WTC11 (cell line): ENCODE results near the gene KRTAP5-4. TPM values are rescaled to one million over a fixed set of nuclear protein-coding genes. Genes with fewer than 3 reads are reported as not detected.
"Not testable (repeated sequence)": the region's sequence is repeated elsewhere in the genome, so short reads cannot be mapped to it uniquely, and the experiment has no call there.

ENCODE experiments used
- ATAC-seq: fragments of 200-7000 bp; cut with Tn5 transposase; 2 replicates; pipeline ENCODE4 v1.10.0; 2021; ENCODE audit warnings: mild to moderate bottlenecking, moderate library complexity
- CTCF ChIA-PET: fragments of 300-600 bp; sonication (Branson Sonifier 250); formaldehyde crosslinking; loops from one replicate; lab custom pipeline; 2021; ENCODE audit warnings: antibody characterized with exemption; lab: Charles Lee
- POLR2A ChIA-PET: fragments of 350-600 bp; sonication (Branson Sonifier 250); formaldehyde crosslinking; loops from one replicate; lab custom pipeline; 2021; ENCODE audit warnings: antibody characterized with exemption; lab: Charles Lee
- DNase-seq: peaks from one replicate; pipeline ENCODE4 v3.0.0; 2021; ENCODE audit warnings: low spot score
- H3K27ac Mint-ChIP-seq: 2 replicates; pipeline ENCODE4 v1.8.0; 2021; ENCODE audit warnings: mixed read lengths
- H3K27me3 Mint-ChIP-seq: 2 replicates; pipeline ENCODE4 v1.8.0; 2021; ENCODE audit warnings: low read depth, mild to moderate bottlenecking, moderate library complexity, mixed read lengths
- H3K36me3 Mint-ChIP-seq: 2 replicates; pipeline ENCODE4 v1.8.0; 2021; ENCODE audit warnings: mixed read lengths
- H3K4me1 Mint-ChIP-seq: 2 replicates; pipeline ENCODE4 v1.8.0; 2022; ENCODE audit warnings: mixed read lengths
- H3K4me3 Mint-ChIP-seq: 2 replicates; pipeline ENCODE4 v1.8.0; 2021; ENCODE audit warnings: mild to moderate bottlenecking, moderate library complexity, mixed read lengths
- H3K9me3 Mint-ChIP-seq: 2 replicates; pipeline ENCODE4 v1.8.0; 2021; ENCODE audit warnings: mixed read lengths
- CBFB ChIP-seq: sonication (generic); formaldehyde crosslinking; IDR thresholded peaks from 2 replicates; pipeline ENCODE4 v1.8.1; 2022; ENCODE audit warnings: mild to moderate bottlenecking, low read depth, missing genetic modification reagents
- CREM ChIP-seq: sonication (generic); formaldehyde crosslinking; IDR thresholded peaks from 2 replicates; pipeline ENCODE4 v1.8.1; 2022; ENCODE audit warnings: mild to moderate bottlenecking, missing genetic modification reagents, moderate library complexity
- ELF4 ChIP-seq: sonication (generic); formaldehyde crosslinking; IDR thresholded peaks from 2 replicates; pipeline ENCODE4 v1.8.1; 2022; ENCODE audit warnings: low read depth, mild to moderate bottlenecking, moderate library complexity, missing genetic modification reagents
- ESRRA ChIP-seq: sonication (generic); formaldehyde crosslinking; IDR thresholded peaks from 2 replicates; pipeline ENCODE4 v1.8.1; 2022; ENCODE audit warnings: mild to moderate bottlenecking, missing genetic modification reagents, borderline replicate concordance
- GABPB1 ChIP-seq: sonication (generic); formaldehyde crosslinking; IDR thresholded peaks from 2 replicates; pipeline ENCODE4 v1.8.1; 2023; ENCODE audit warnings: mild to moderate bottlenecking, missing genetic modification reagents
- RORB ChIP-seq: fragments of 250-450 bp; sonication (Bioruptor Pico); IDR thresholded peaks from 2 replicates; pipeline ENCODE4 v1.9.0; 2021; ENCODE audit warnings: mild to moderate bottlenecking
- SMAD4 ChIP-seq: sonication (generic); formaldehyde crosslinking; IDR thresholded peaks from 2 replicates; pipeline ENCODE4 v1.8.0; 2022; ENCODE audit warnings: mild to moderate bottlenecking, missing genetic modification reagents
- SP1 ChIP-seq: sonication (generic); formaldehyde crosslinking; conservative IDR thresholded peaks from 2 replicates; pipeline ENCODE4 v1.8.1; 2022; ENCODE audit warnings: missing genetic modification reagents
- ZNF121 ChIP-seq: sonication (generic); formaldehyde crosslinking; IDR thresholded peaks from 2 replicates; pipeline ENCODE4 v1.8.0; 2023; ENCODE audit warnings: missing genetic modification reagents
- ZNF138 ChIP-seq: sonication (generic); formaldehyde crosslinking; conservative IDR thresholded peaks from 2 replicates; pipeline ENCODE4 v1.8.1; 2022; ENCODE audit warnings: mild to moderate bottlenecking, moderate library complexity, missing genetic modification reagents
- ZNF317 ChIP-seq: sonication (generic); formaldehyde crosslinking; IDR thresholded peaks from 2 replicates; pipeline ENCODE4 v1.8.1; 2023; ENCODE audit warnings: low read depth, mild to moderate bottlenecking, moderate library complexity, missing genetic modification reagents, borderline replicate concordance
- total RNA-seq: library from RNA; stranded (reverse); gene quantifications from 3 replicates; pipeline ENCODE4 v1.2.3, GENCODE V29; 2021
- TF ChIP-seq, protein P1 (sequence below): sonication (generic); formaldehyde crosslinking; IDR thresholded peaks from 2 replicates; pipeline ENCODE4 v1.8.0; 2023; ENCODE audit warnings: missing genetic modification reagents
- TF ChIP-seq, protein P2 (sequence below): sonication (generic); formaldehyde crosslinking; IDR thresholded peaks from 2 replicates; pipeline ENCODE4 v1.8.1; 2023; ENCODE audit warnings: mild to moderate bottlenecking, missing genetic modification reagents, moderate library complexity
- TF ChIP-seq, protein P3 (sequence below): fragments of 250-450 bp; sonication (Bioruptor Pico); IDR thresholded peaks from 2 replicates; pipeline ENCODE4 v1.9.0; 2021; ENCODE audit warnings: mild to moderate bottlenecking
- TF ChIP-seq, protein P4 (sequence below): sonication (generic); formaldehyde crosslinking; IDR thresholded peaks from 2 replicates; pipeline ENCODE4 v1.8.1; 2022; ENCODE audit warnings: mild to moderate bottlenecking, missing genetic modification reagents, moderate library complexity, borderline replicate concordance
- TF ChIP-seq, protein P5 (sequence below): sonication (generic); formaldehyde crosslinking; IDR thresholded peaks from 2 replicates; pipeline ENCODE4 v1.8.0; 2023; ENCODE audit warnings: mild to moderate bottlenecking, missing genetic modification reagents
- TF ChIP-seq, protein P6 (sequence below): sonication (generic); formaldehyde crosslinking; IDR thresholded peaks from 2 replicates; pipeline ENCODE4 v1.8.1; 2022; ENCODE audit warnings: missing genetic modification reagents, borderline replicate concordance
- TF ChIP-seq, protein P7 (sequence below): fragments of 250-450 bp; sonication (Bioruptor Pico); IDR thresholded peaks from 2 replicates; pipeline ENCODE4 v1.9.0; 2021; ENCODE audit warnings: moderate library complexity, mild to moderate bottlenecking, inconsistent platforms, borderline replicate concordance

Gene KRTAP5-4
- total RNA-seq, 1 experiment from 2014 or later = not detected

DNA sequence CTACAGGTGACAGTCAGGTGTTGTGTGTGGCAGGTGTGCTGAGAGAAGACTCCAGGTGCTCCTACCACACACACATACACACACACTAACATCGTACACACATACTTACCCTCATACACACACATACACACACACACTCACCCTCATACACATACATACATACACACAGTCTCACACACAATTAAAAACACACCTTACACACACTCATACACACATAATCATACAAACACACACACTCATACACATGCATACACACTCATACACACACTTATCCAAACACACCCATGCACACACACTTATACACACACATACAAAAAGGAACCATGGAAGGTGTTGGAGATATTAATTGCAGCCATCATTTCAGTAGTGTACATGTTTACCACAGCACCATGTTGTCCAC is 18.3 kb downstream of the KRTAP5-4 start:
- CTCF ChIA-PET = no interaction called here
- H3K36me3 Mint-ChIP-seq = peaks cover 36% of the 10 kb centered on the region
- peaks cover 39% of the 10 kb centered on the region for H3K9me3 Mint-ChIP-seq
- H3K4me3 Mint-ChIP-seq = no peak overlapping the region
- no peak overlapping the region for H3K27ac Mint-ChIP-seq
- TF ChIP-seq ZNF121 (no peak), ELF4 (CRISPR knock-in tag) (no peak), CBFB (CRISPR knock-in tag) (no peak), SP1 (CRISPR knock-in tag) (no peak), ZNF138 (CRISPR knock-in tag) (no peak)
- TF ChIP-seq, protein P1, sequence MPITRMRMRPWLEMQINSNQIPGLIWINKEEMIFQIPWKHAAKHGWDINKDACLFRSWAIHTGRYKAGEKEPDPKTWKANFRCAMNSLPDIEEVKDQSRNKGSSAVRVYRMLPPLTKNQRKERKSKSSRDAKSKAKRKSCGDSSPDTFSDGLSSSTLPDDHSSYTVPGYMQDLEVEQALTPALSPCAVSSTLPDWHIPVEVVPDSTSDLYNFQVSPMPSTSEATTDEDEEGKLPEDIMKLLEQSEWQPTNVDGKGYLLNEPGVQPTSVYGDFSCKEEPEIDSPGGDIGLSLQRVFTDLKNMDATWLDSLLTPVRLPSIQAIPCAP (CRISPR knock-in tag) = no peak
- TF ChIP-seq, protein P2, sequence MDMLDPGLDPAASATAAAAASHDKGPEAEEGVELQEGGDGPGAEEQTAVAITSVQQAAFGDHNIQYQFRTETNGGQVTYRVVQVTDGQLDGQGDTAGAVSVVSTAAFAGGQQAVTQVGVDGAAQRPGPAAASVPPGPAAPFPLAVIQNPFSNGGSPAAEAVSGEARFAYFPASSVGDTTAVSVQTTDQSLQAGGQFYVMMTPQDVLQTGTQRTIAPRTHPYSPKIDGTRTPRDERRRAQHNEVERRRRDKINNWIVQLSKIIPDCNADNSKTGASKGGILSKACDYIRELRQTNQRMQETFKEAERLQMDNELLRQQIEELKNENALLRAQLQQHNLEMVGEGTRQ = no peak
- ATAC-seq (no peak), DNase-seq (no peak)
- peaks cover 43% of the 10 kb centered on the region for H3K27me3 Mint-ChIP-seq
- POLR2A ChIA-PET = no interaction called here
- peaks cover 17% of the 10 kb centered on the region for H3K4me1 Mint-ChIP-seq

DNA sequence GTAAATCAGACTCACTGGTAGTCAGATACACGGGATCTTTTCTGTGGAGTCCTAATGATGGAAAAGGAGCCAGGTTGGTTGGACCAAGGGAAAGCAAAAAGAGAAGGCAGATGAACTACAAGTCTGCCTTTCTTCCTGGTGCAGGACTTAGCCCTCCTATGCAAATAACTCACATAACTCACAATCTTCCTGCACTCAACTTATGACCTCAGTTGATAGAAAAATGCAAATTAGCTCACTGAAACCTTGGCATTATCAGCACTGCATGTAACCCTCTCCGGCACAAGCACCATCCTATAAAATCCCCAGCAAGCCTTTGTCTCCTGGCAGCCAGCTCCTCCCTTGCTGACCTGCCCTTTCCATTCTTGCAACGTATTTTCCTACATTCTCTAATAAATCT is 20.3 kb downstream of the KRTAP5-4 start:
- POLR2A ChIA-PET, H3K4me3 Mint-ChIP-seq, DNase-seq, ATAC-seq, H3K27ac Mint-ChIP-seq: not testable (repeated sequence)
- Mint-ChIP-seq H3K9me3 (peaks cover 40% of the 10 kb centered on the region), H3K27me3 (peaks cover 47% of the 10 kb centered on the region), H3K4me1 (peaks cover 21% of the 10 kb centered on the region), H3K36me3 (peaks cover 36% of the 10 kb centered on the region)
- CTCF ChIA-PET = interaction anchor here (3.2 kb wide), 1 partner anchor 55 kb away, joined by 11 read pairs; no protein-coding TSS in a partner anchor

DNA sequence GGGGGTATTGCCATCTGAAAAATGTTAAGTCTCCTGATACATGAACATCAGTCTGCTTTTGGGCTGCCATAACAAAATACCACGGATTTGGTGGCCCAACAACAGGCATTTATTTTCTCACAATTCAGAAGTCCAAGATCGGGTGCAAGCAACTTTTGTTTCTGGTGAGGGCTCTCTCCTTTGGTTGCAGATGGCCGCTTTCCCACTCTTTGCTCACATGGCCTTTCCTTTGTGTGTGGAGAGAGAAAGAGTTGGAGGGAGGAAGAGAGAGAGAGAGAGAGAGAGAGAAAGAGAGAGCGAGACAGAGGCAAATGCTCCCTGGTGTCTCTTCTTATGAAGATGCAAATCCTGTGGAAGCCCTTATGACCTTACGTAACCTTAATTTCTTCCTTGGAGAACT is 21.3 kb downstream of the KRTAP5-4 start:
- ChIA-PET CTCF (interaction anchor here (3.1 to 3.2 kb wide), 2 partner anchors 26 to 54 kb away, joined by 8 to 11 read pairs; no protein-coding TSS in a partner anchor), POLR2A (no interaction called here)
- H3K27me3 Mint-ChIP-seq = peaks cover 50% of the 10 kb centered on the region
- peaks cover 31% of the 10 kb centered on the region for H3K4me1 Mint-ChIP-seq
- H3K9me3 Mint-ChIP-seq = peaks cover 40% of the 10 kb centered on the region
- H3K36me3 Mint-ChIP-seq = peaks cover 36% of the 10 kb centered on the region
- H3K4me3 Mint-ChIP-seq = no peak overlapping the region
- ATAC-seq (no peak), DNase-seq (no peak)
- TF ChIP-seq GABPB1 (no peak), ZNF121 (no peak), SMAD4 (CRISPR knock-in tag) (no peak), RORB (CRISPR knock-in tag) (no peak), ZNF317 (CRISPR knock-in tag) (no peak), CREM (CRISPR knock-in tag) (no peak), SP1 (CRISPR knock-in tag) (no peak), ESRRA (CRISPR knock-in tag) (no peak)
- TF ChIP-seq, protein P3, sequence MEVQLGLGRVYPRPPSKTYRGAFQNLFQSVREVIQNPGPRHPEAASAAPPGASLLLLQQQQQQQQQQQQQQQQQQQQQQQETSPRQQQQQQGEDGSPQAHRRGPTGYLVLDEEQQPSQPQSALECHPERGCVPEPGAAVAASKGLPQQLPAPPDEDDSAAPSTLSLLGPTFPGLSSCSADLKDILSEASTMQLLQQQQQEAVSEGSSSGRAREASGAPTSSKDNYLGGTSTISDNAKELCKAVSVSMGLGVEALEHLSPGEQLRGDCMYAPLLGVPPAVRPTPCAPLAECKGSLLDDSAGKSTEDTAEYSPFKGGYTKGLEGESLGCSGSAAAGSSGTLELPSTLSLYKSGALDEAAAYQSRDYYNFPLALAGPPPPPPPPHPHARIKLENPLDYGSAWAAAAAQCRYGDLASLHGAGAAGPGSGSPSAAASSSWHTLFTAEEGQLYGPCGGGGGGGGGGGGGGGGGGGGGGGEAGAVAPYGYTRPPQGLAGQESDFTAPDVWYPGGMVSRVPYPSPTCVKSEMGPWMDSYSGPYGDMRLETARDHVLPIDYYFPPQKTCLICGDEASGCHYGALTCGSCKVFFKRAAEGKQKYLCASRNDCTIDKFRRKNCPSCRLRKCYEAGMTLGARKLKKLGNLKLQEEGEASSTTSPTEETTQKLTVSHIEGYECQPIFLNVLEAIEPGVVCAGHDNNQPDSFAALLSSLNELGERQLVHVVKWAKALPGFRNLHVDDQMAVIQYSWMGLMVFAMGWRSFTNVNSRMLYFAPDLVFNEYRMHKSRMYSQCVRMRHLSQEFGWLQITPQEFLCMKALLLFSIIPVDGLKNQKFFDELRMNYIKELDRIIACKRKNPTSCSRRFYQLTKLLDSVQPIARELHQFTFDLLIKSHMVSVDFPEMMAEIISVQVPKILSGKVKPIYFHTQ (CRISPR knock-in tag) = no peak
- TF ChIP-seq, protein P4, sequence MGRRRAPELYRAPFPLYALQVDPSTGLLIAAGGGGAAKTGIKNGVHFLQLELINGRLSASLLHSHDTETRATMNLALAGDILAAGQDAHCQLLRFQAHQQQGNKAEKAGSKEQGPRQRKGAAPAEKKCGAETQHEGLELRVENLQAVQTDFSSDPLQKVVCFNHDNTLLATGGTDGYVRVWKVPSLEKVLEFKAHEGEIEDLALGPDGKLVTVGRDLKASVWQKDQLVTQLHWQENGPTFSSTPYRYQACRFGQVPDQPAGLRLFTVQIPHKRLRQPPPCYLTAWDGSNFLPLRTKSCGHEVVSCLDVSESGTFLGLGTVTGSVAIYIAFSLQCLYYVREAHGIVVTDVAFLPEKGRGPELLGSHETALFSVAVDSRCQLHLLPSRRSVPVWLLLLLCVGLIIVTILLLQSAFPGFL (CRISPR knock-in tag) = no peak
- TF ChIP-seq, protein P5, sequence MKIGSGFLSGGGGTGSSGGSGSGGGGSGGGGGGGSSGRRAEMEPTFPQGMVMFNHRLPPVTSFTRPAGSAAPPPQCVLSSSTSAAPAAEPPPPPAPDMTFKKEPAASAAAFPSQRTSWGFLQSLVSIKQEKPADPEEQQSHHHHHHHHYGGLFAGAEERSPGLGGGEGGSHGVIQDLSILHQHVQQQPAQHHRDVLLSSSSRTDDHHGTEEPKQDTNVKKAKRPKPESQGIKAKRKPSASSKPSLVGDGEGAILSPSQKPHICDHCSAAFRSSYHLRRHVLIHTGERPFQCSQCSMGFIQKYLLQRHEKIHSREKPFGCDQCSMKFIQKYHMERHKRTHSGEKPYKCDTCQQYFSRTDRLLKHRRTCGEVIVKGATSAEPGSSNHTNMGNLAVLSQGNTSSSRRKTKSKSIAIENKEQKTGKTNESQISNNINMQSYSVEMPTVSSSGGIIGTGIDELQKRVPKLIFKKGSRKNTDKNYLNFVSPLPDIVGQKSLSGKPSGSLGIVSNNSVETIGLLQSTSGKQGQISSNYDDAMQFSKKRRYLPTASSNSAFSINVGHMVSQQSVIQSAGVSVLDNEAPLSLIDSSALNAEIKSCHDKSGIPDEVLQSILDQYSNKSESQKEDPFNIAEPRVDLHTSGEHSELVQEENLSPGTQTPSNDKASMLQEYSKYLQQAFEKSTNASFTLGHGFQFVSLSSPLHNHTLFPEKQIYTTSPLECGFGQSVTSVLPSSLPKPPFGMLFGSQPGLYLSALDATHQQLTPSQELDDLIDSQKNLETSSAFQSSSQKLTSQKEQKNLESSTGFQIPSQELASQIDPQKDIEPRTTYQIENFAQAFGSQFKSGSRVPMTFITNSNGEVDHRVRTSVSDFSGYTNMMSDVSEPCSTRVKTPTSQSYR (CRISPR knock-in tag) = no peak
- TF ChIP-seq, protein P6, sequence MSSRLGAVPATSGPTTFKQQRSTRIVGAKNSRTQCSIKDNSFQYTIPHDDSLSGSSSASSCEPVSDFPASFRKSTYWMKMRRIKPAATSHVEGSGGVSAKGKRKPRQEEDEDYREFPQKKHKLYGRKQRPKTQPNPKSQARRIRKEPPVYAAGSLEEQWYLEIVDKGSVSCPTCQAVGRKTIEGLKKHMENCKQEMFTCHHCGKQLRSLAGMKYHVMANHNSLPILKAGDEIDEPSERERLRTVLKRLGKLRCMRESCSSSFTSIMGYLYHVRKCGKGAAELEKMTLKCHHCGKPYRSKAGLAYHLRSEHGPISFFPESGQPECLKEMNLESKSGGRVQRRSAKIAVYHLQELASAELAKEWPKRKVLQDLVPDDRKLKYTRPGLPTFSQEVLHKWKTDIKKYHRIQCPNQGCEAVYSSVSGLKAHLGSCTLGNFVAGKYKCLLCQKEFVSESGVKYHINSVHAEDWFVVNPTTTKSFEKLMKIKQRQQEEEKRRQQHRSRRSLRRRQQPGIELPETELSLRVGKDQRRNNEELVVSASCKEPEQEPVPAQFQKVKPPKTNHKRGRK (CRISPR knock-in tag) = no peak
- TF ChIP-seq, protein P7, sequence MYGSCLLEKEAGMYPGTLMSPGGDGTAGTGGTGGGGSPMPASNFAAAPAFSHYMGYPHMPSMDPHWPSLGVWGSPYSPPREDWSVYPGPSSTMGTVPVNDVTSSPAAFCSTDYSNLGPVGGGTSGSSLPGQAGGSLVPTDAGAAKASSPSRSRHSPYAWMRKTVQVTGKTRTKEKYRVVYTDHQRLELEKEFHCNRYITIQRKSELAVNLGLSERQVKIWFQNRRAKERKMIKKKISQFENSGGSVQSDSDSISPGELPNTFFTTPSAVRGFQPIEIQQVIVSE (CRISPR knock-in tag) = no peak
- TF ChIP-seq, all 79 proteins: peak for 0
- no peak overlapping the region for H3K27ac Mint-ChIP-seq
